ENCODE measurements around the gene PPAN.

PPAN gene

DNA sequence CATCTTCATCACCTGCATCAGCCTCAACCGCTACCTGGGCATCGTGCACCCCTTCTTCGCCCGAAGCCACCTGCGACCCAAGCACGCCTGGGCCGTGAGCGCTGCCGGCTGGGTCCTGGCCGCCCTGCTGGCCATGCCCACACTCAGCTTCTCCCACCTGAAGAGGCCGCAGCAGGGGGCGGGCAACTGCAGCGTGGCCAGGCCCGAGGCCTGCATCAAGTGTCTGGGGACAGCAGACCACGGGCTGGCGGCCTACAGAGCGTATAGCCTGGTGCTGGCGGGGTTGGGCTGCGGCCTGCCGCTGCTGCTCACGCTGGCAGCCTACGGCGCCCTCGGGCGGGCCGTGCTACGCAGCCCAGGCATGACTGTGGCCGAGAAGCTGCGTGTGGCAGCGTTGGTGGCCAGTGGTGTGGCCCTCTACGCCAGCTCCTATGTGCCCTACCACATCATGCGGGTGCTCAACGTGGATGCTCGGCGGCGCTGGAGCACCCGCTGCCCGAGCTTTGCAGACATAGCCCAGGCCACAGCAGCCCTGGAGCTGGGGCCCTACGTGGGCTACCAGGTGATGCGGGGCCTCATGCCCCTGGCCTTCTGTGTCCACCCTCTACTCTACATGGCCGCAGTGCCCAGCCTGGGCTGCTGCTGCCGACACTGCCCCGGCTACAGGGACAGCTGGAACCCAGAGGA lies 7.9 kb downstream of the PPAN start:
- no peak for DNase-seq (ENCODE audit: low spot score)

DNA sequence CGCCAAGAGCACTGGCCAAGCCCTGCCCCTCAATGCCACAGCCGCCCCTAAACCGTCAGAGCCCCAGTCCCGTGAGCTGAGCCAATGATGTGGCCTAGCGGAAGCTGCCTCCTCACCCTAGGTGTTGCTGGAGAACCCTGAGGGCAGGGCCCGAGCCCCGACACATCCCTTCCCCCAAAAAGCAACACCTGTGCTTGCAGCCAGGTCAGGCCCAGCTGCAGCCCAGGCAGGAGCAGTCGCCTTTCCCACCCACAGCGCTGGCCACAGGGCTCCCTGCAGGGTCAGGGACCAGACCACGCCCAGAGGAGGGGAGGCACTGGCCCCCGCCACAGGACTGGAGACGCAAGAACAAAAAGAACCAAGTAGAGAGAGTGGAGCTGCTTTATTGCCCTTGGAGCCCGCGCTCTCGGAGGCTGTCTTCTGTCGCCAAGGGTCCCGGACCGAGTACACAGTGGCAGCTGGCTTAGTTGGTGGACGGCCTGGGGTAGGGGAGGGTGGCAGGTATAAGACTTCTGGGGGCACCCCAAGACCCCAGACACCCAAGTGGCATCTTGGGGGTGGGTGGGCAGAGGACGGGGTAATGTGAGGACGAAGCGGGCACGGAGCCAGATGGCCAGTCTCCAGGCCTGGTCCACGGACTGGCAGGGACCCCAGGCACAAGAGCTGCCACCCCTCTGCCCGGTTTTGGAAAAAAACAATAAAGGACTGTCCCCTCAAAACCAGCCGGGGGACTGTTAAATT lies 8.7 kb downstream of the PPAN start:
- no peak for DNase-seq (ENCODE audit: low spot score)

DNA sequence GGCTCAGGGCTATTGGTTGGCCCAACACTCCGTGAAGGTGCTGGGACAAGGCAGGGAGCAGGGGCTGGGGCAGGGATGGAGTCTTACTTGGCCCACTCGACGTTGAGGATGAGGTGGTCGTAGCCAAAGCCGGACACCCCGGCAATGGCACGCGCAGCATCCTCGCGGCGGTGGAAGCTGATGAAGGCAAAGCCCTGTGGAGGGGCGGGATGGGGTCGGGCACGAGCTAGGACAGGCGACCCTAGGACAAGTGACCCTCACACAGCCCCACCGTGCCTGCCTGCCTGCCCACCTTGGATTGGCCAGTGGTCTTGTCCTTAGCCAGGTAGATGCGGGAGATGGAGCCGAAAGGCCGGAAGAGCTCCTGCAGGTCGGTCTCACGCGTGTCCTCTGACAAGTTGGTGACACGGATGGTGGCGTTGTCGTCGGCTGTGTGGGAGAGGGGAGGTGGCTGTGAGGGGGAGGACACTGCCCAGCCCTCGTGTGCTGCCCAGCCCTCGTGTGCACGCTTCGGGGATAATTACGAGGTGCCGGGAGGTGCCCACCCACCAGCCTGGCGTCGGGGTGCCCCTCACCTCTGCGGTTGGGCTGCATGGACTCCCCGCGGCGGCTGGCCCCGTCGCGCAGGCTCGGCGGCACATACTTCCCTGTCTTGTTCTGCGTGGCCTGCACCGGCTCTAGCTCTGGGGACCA lies 9.4 kb downstream of the PPAN start:
- DNase-seq (ENCODE audit: low spot score), result no peak

DNA sequence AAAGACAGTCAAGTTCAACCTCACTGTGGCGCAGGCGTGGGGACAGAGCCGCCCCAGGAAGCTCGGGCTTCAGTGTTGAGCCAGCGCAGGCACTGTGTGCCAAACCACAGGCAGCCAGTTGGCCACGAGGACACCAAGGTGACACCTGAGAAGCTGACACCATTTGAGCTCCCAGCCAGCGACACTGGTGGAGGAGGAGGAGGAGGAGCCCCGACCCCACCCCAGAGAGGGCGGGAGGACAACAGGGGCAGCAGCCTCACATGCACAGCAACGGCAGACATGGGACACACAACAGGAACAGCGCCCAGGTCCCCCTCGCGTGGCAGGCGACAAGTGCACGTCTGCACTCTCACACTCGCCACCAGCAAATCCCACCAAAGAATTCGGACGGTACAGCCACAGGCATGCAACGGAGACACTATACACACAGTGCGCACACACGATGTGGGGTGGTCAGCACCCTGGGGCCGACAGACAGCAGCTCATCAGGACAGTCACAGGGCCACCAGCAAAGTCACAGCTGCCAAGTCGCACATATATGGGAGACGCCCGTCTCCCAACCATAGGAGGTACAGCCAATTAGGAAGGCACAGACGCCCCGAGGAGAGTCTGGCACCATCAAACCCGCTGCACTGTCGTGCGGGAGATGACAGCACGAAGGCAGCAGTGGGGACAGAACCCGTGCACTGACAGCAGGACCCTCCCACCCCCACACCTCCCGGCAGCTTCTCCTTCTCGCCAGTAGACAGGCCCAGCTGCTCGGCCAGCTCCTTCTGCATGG lies 10.1 kb downstream of the PPAN start:
- DNase-seq (ENCODE audit: low spot score), result no peak

DNA sequence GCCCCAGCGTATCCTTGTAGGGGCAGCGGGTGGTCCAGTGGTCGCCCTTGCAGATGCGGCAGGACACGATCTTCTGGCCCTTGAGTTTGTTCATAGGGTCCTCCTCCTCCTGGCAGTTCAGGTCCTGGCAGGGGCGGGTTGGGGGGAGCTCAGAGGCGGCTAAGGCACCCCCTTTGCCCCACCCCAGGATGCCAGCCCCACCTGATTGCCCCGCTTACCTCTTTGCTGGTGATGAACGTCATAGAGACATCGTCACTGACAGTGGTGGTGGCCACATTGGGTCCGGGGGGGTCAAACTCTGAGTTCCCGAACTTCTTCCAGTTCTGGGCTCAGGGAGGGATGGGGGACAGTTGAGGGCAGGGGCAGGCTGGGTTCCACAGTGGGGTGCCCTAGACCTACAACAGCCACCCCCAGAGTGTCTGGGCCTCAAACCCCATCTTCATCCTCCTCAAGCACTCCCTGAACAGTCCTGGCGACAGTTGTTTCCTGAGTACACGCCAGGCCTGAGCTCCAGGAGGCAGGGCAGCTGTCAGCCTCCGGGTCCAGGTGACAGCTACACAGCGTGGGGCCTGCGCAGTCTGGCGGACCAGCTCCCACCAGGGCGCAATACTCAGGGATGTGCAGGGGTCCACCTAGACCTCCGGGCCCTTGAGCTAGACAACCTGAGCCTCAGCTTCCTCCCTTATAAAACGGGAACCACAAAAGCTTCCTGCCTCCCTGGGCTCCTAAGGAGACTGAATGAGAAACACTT lies 10.9 kb downstream of the PPAN start:
- no peak for DNase-seq (ENCODE audit: low spot score)

DNA sequence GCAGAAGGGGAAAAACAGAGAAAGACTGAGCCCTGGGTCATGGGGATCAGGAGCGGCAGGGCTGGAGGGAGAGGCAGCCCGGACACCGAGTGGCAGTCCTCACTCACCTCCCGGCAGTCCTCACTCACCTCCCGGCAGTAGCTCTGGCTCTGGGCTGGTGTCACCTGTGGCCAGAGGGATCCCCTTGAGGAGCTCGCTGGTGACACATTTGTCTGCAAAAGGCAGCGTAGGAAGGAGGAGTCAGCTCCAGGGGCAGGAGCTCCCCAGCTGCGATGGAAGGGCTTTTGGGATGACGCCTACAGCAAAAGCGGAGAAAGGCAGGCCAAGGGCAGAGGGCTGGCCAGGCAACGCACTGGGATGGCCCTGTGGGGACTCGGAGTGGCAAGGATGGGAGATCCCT lies 12.8 kb downstream of the PPAN start:
- no peak for DNase-seq (ENCODE audit: low spot score)

DNA sequence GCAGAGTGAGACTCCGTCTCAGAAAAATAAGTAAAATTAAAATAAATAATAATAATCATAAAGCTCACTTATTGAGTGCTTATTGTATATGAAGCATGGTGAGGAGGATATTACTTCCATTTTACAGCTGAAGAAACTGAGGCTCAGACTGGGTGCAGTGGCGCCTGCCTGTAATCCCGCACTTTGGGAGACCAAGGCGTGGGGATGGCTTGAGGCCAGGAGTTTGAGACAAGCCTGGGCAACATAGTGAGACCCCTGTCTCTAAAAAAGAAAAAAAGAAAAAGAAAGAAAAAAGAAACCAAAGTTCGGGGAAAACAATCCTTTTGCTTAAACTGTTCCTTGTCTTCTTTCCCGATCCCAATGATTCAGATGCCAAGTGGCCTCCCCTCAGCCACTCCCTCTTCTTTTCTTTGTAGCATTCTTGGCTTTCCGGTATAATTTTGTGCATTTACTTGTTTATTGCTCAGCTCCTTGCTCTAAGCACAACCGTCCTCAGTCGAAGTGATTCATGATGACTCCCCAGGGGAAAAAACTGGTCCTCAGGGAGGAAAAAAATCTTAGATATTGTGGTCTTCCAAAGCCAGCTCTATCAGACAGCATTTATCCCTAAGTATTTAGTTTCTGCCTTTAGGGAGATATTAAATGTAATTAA lies 14.5 kb downstream of the PPAN start:
- DNase-seq (ENCODE audit: low spot score), result no peak

DNA sequence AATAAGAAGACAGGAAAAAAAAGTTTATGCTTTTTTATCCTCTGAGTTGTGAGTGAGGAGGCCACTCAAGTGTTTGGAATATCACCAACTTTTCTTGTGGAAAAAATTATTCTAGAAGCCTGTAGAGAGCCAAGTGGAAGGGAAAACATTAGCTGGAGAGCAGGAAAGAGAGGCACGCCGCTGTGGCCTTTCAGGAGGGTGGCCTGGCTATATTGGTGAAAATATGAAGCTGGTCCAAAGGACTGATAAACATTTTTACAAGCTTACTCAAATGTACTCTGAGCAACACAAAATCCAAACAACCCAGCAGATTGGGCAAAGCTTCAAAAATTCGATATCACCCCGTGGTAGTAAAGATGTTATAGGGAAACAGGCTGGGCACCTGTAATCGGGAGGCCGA lies 15.9 kb downstream of the PPAN start:
- DNase-seq (ENCODE audit: low spot score), result no peak

DNA sequence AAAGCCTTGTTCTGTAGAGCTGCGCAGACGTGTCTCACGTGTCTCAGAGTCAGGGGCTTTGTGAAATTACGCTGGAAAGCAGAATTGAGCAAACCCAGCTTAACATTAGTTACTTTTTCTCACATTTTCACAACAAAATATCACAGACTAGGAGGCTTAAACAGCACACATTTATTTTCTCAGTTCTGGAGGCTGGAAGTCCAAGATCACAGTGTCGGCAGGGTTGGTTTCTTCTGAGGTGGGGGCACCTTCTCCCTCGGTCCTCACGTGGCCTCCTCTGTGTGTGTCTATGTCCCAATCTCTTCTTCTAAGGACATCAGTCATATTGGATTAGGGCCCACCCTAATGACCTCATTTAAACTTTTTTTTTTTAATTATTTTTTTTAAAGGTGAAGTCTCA lies 18.3 kb downstream of the PPAN start:
- DNase-seq (ENCODE audit: low spot score), result no peak

DNA sequence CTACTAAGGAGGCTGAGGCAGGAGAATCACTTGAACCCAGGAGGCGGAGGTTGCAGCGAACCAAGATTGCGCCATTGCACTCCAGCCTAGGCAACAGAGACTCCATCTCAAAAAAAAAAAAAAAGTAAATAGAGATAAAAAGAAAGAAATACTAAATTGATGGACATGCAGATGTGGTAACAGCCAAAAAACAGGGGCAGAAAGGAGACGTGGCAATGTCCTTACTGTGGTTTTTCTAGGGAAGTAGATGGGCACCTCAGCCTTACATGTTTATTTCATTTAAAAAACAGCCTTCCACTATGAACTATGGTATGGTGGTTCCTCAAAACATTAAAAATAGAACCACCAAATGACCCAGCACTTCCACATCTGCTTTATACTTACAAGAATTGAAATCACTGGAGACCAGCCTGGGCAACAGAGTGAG lies 20.1 kb downstream of the PPAN start:
- DNase-seq (ENCODE audit: low spot score), result no peak

DNA sequence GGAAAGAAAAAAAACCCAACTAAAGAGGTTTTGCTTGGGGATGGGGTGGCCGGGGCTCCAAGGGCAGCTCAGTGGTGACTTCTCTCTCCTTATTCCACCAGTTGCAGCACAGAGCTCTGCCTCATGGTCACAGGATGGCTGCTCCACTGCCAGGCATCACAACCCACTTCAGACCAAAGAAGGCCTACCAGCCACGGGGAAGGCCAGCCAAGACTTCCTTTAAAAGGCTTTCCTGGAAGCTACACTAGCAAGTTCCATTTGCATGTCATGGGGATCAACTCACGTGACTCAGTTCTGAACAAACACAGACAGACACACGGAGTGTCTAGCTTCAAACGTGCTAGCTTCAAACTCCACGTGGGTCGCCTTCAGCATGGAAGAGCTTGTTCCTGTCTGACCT lies 26.7 kb downstream of the PPAN start:
- no peak for DNase-seq (ENCODE audit: low spot score)

DNA sequence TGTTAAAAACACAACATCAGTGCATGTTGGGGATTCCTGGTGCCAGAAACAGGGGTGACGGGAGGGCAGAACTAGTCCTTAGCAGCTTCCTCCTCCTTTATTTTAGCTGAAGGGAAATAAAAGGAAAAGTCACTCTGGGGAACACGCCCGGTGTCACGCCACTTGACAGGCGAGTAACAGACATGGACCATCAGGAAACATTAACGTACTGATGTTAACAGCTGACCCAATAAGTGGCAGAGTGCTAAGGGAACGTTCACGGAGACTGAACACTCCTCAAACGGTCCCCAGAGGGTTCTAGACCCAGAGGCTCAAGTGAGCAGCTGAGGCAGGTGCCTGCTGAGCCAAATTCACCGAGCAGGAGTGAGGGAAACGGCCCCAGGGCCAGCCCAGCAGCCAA lies 27.4 kb downstream of the PPAN start:
- DNase-seq (ENCODE audit: low spot score), result no peak

DNA sequence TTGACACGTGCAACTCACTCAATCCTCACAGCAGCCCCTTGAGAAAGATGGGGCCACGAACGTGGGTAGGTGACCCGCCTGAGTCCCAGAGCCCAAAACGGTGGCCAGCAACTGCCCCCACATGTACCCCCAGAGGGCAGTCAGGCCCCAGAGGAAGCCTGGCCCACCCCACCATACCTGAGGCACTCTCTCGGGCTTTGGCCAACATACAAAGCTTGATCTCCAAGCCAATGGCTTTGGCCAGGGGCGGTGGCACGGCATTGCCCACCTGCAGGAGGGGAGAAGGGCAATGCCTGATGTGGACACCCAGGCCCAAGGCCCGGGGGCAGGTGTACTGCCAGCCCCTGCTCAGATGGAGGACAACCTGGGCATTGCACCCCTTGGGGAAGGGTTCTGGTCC lies 27.9 kb downstream of the PPAN start:
- DNase-seq (ENCODE audit: low spot score), result no peak

DNA sequence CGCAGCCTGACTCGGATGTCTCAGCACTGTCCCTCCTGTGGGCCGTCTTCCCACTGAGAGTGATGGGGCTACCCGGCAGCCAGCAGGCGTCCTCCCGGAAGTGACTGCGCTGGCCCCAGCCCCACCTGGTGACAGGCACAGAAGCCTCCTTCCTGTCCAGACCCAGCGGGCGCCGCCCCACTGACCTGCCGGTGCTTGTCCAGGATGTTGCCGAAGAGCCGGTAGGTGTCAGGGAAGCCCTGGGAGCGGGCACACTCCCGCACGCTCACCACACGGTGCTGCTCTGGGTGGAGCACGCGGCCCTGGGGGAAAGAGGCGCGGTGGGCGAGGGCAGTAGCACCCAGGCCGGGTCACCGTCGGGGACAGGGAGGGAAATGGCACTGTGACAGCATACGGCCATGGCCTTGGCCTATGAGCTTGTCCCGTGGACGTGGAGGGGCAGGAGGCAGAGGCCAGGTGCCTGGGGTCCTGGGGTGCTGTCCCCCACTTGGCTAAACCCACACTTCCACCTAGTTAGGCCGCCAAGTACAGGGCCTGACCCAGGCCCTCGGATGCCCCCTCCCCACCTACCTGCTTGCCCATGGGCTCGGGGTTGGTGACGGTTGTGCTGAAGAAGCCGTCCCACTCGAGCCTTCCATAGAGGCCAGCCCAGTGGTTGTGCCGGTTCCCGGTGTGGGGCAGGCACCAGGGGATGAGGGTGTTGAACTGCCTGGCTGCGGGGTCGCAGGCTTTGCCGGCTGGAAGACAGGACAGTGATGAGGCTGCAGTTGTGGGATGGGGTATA lies 29.6 kb downstream of the PPAN start:
- DNase-seq (ENCODE audit: low spot score), result no peak

DNA sequence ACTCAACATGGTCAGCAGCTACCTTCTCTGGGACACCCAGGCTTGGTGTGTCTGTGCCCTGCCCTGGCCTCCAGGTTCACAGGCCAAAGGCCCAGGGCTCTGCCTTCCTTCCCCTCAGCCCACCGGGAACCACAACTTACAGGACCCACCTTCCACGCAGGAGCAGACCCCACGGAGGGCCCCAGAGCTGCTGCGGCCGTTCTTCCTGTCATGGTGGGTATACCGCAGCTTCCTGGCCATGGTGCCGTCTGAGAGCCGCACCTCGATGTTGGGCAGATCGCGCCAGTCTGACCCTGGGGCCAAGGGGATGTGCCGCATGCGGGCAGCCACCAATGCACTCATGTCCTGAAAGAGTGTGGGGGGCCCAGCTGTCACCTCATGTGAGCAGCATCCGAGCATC lies 30.8 kb downstream of the PPAN start:
- no peak for DNase-seq (ENCODE audit: low spot score)

DNA sequence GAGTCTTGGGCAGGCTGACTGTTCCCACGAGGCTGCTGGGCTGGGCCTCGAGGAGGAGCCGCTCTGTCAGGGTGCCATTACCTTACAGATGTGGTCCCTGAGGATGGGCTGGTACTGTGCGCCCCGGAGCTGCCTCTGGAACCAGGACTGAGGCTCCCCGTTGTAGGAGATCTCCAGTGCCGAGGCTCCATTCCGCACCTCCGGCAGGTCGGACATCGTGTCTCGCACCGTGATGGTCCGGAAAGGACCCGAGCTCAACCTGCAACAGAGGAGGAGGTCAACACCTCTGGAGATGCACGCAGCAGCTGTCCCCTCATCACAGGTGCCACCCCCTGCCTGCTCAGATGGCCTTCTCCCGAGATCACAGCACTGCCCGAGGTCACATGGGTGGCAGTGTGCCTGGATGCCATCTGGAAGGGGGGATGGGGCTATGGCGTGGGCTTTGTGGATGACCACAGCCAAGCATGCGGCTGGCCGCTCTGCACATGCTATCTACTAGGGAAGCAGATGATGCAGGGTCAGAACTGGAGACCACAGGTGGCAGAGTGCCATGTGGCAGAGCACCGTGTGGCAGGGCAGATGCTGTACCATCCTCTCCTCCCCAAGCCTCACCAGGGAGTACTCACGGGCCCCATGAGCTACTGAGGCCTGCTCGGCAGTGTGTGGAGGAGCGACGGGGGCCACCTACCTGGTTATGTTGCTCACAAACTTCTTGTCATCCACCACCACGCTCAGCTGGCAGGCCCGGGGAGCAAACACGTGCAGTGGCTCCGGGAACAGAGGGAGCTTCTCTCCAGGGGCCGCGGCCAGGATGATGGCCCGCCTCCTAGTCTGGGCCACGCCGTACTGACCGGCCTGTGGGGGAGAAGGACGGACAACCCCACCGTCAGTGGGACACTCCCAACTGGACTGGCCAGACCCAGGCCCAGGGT lies 31.9 kb downstream of the PPAN start:
- no peak for DNase-seq (ENCODE audit: low spot score)

DNA sequence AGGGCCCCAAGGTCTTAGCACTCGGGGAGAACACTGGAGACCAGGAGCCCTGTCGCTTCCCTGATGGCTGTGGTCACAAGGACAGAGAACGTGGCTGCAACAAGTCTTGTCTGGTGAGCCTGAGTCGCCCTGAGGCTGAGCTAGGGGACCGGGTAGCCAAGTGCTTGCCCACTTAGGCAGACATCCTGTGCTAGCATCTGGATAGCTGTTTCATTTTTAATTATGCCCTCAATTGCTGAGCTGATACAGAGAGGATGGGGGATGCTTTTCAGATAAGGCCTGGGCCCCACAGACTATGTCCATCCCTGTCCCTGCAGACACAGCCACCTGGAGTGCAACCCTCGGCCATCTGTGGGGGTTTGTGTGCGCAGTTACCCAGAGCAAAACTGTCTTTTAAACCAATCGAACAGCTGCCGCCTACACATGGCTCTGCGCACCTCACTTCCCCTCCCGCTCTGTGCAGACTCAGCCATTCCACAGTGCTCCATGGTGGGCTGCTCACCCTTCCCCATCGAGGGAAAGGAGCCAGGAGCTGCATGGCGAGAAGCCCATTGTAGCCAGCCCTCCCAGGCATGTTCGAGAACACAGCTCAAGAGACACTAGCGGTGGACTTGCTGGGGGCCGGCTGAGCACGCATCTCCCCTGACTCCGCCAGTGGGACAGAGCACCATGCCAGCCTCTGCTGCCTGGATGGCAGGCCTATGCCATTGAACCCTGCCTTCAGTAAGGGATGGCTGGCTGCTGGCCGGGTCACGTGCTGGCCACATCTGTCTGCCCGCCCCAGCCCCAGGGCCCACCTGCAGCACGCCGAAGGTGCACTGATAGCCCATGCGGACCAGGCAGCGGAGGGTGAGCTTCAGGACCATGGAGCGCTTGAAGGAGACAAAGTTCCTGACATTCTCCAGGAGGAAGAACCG lies 33.0 kb downstream of the PPAN start:
- DNase-seq (ENCODE audit: low spot score), result no peak

DNA sequence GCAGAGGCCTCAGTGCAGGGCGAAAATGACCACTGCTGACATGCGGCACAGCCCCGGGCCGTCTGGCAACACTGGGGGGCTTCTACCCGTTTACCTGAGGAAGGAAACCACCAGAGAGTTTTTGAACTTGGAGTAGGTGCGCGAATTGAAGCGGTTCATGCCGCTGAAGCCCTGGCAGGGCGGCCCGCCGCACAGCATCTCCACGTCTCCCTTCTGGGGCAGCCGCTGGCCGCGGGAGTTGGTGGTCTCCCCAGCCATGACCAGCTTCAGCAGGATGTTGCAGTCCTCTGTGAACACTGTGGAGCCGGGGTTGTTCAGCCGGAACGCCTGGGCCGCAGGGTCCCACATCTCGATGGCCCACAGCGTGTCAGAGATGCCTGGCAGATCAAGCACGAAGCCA lies 33.8 kb downstream of the PPAN start:
- DNase-seq (ENCODE audit: low spot score), result no peak
